ENCODE data around the gene RAD51B.

DNA sequence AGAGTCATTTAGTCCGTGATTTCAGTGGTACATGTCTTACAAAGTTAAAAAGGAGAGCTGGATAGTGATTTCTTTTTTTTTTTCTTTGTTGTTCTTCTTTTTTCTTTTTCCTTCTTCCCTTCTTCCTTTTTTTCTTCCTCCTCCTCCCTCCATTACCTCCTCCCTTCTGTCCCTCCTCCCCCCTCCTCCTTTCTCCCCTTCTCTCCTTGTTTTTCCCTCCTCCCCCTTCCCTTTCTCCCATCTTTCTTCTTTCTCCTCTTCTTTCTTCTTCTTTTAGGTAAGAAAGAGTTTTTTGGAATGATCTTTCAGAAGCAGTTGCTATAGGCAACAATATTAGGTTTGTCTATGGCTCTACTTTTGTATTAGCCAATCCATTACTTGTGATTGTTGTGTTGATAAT lies 368.6 kb downstream of the RAD51B start:
- TF ChIP-seq CTCF (conservative IDR thresholded peaks at IDR 0.05; ENCODE audit: low read depth, low read length) (no peak), EZH2 (IDR thresholded peaks at IDR 0.05; ENCODE audit: low read length, unreplicated experiment) (no peak), EZH2phosphoT487 (IDR thresholded peaks at IDR 0.05; ENCODE audit: borderline replicate concordance, low read length) (no peak)

Measured in PC-3 (cell line).